Coronary artery (tissue), 2 donors: ENCODE results near the gene MGMT.

Experiments used
- DNase-seq: peaks from one replicate; pipeline ENCODE4 v3.0.0-alpha.2; 2017; ENCODE audit warnings: low spot score
- H3K27ac ChIP-seq, 2 donors: fragments of 200-600 bp; sonication (generic); one replicate each; pipeline ENCODE4 v1.5.1; 2016 to 2019
- H3K4me3 ChIP-seq: fragments of 200-600 bp; sonication (generic); 2 replicates; pipeline ENCODE4 v1.5.1; 2016; ENCODE audit warnings: mild to moderate bottlenecking, moderate library complexity
- CTCF ChIP-seq: fragments of 200-600 bp; sonication (generic); IDR thresholded peaks from one replicate; pipeline ENCODE4 v1.5.1; 2019; ENCODE audit warnings: antibody characterized with exemption

The MGMT gene

GRCh38 chr10:129652521-129653201 lies 185.6 kb downstream of the MGMT start:
- Histone ChIP-seq H3K27ac (no peak overlapping the region), H3K4me3 (no peak overlapping the region)
- no peak for DNase-seq
- TF ChIP-seq CTCF, result no peak

DNA sequence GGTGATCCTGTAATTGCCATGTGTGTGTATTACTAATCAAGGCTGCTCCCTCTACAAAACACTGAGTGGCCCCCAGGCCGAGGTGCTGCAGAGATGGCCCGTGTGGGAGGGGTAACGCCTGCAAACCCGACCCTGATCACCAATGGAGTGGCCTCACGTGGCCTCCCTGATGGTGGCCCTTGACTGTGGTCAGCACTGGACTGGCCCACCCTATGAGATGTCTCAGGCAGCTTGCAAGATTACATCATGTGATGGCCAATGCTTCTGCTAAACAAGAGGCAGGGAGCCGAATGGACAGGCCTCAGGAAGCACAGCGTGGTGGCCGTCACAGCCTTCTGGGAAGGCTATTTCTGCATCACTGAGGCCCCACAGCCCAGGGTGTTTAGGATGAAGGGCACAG lies 186.4 kb downstream of the MGMT start:
- DNase-seq, result no peak
- no peak for TF ChIP-seq CTCF
- no peak overlapping the region for H3K4me3 ChIP-seq
- H3K27ac ChIP-seq, result no peak overlapping the region

DNA sequence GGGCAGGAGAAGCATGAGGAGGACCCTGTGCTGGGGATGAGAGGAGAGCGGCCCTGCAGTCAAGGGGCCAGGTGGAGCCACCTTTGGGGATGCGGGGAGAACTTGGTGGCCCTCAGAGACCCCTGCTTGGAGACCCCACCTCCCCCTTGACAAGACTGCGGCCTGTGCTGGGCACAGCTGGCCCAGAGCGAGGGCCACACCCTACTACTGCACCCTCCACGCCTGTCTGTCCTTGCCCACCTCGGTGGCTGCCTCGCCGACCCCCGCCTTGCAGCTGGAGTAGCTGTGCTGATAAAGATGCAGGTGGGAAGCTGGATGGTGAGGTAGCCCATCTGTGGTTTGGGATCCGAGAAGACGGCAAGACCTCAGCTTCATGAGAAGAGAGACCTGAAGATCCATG lies 186.8 kb downstream of the MGMT start:
- no peak for TF ChIP-seq CTCF
- no peak for DNase-seq
- H3K27ac ChIP-seq, result no peak overlapping the region
- H3K4me3 ChIP-seq, result no peak overlapping the region

GRCh38 chr10:129654461-129654860 lies 187.4 kb downstream of the MGMT start:
- no peak for DNase-seq
- H3K4me3 ChIP-seq, result no peak overlapping the region
- TF ChIP-seq CTCF, result no peak
- H3K27ac ChIP-seq, result no peak overlapping the region

- TF ChIP-seq CTCF, result no peak
- Histone ChIP-seq H3K27ac (no peak overlapping the region), H3K4me3 (no peak overlapping the region)
- no peak for DNase-seq
Measured at GRCh38 chr10:129655007-129655678, 188.1 kb downstream of the MGMT start.

- no peak for TF ChIP-seq CTCF
- no peak overlapping the region for H3K27ac ChIP-seq
- no peak for DNase-seq
- no peak overlapping the region for H3K4me3 ChIP-seq
Measured at GRCh38 chr10:129655679-129656031, 188.6 kb downstream of the MGMT start.

DNA sequence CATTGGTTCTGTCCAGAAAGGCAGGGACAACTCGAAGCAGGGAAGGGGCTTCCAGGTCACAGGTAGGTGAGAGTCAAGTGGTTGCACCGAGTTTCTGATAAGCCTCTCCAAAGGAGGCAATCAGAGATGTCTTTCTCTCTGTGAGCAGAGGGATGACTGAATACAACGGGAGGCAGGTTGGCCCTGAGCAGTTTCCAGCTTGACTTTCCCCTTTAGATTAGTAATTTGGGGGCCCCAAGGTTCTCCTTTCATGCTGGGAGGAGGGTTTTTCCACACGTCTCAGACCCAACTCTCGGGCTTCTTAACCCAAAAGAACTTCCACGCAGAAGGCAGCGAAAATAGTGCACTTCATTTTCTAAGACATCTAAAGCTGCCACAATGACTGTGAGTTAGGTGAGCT lies 189.6 kb downstream of the MGMT start:
- no peak for TF ChIP-seq CTCF
- no peak for DNase-seq
- Histone ChIP-seq H3K27ac (no peak overlapping the region), H3K4me3 (no peak overlapping the region)
